H9 (cell line): ENCODE data around the gene AEBP2. TPM values are rescaled to one million over a fixed set of nuclear protein-coding genes. Genes with fewer than 3 reads are reported as not detected.

Experiments used
- DNase-seq: peaks from one replicate; pipeline ENCODE4 v3.0.0-alpha.2; 2017
- H2AFZ ChIP-seq: one replicate; pipeline ENCODE4 v1.6.1; 2013; ENCODE audit warnings: mild to moderate bottlenecking, low read length, control low read depth, moderate library complexity
- H2AK5ac ChIP-seq: 2 replicates; pipeline ENCODE4 v1.6.1; 2013; ENCODE audit warnings: low read length, control low read depth, mixed read lengths; ENCODE audit not compliant: insufficient read length
- H2BK120ac ChIP-seq: one replicate; pipeline ENCODE4 v1.6.1; 2013; ENCODE audit warnings: low read depth, mild to moderate bottlenecking, low read length, control low read depth, inconsistent platforms; ENCODE audit not compliant: poor library complexity, severe bottlenecking
- H2BK12ac ChIP-seq: 2 replicates; pipeline ENCODE4 v1.6.1; 2013; ENCODE audit warnings: low read length, control low read depth, mixed read lengths, low read depth; ENCODE audit not compliant: insufficient read length
- H2BK15ac ChIP-seq: 2 replicates; pipeline ENCODE4 v1.6.1; 2013; ENCODE audit warnings: low read depth, low read length, control low read depth
- H2BK20ac ChIP-seq: one replicate; pipeline ENCODE4 v1.6.1; 2013; ENCODE audit warnings: low read depth, mild to moderate bottlenecking, low read length, control low read depth, inconsistent platforms; ENCODE audit not compliant: poor library complexity, severe bottlenecking
- H2BK5ac ChIP-seq: 2 replicates; pipeline ENCODE4 v1.6.1; 2013; ENCODE audit warnings: low read length, control low read depth, mixed read lengths; ENCODE audit not compliant: insufficient read length
- H3K14ac ChIP-seq: 2 replicates; pipeline ENCODE4 v1.6.1; 2013; ENCODE audit warnings: low read length, control low read depth; ENCODE audit not compliant: insufficient read depth
- H3K18ac ChIP-seq: 2 replicates; pipeline ENCODE4 v1.6.1; 2013; ENCODE audit warnings: low read depth, mild to moderate bottlenecking, mixed read lengths, low read length, control low read depth; ENCODE audit not compliant: insufficient read length
- H3K23ac ChIP-seq: 2 replicates; pipeline ENCODE4 v1.6.1; 2013; ENCODE audit warnings: low read length, control low read depth, mixed read lengths, low read depth; ENCODE audit not compliant: insufficient read length
- H3K23me2 ChIP-seq: 2 replicates; pipeline ENCODE4 v1.6.1; 2013; ENCODE audit warnings: low read depth, mild to moderate bottlenecking, mixed read lengths, low read length, control low read depth; ENCODE audit not compliant: insufficient read length, poor library complexity, severe bottlenecking
- H3K27ac ChIP-seq: 2 replicates; pipeline ENCODE4 v1.5.1; 2013; ENCODE audit warnings: low read length, control low read depth, mixed read lengths, low read depth; ENCODE audit not compliant: insufficient read length
- H3K27me3 ChIP-seq: 2 replicates; pipeline ENCODE4 v1.6.1; 2013; ENCODE audit warnings: low read length, control low read depth, inconsistent platforms; ENCODE audit not compliant: insufficient read depth
- H3K4ac ChIP-seq: 2 replicates; pipeline ENCODE4 v1.6.1; 2013; ENCODE audit warnings: low read depth, mild to moderate bottlenecking, control low read depth, inconsistent platforms, low read length, moderate library complexity
- H3K4me1 ChIP-seq: 2 replicates; pipeline ENCODE4 v1.6.1; 2013; ENCODE audit warnings: low read length, control low read depth, inconsistent platforms; ENCODE audit not compliant: insufficient read depth
- H3K4me2 ChIP-seq: 2 replicates; pipeline ENCODE4 v1.6.1; 2013; ENCODE audit warnings: low read length, control low read depth, mixed read lengths; ENCODE audit not compliant: insufficient read length, insufficient read depth
- H3K56ac ChIP-seq: 2 replicates; pipeline ENCODE4 v1.6.1; 2013; ENCODE audit warnings: low read depth, mild to moderate bottlenecking, mixed read lengths, low read length, control low read depth; ENCODE audit not compliant: insufficient read length
- H3K79me1 ChIP-seq: 2 replicates; pipeline ENCODE4 v1.6.1; 2013; ENCODE audit warnings: low read depth, mild to moderate bottlenecking, moderate library complexity, low read length, control low read depth, inconsistent platforms; ENCODE audit not compliant: insufficient read depth, poor library complexity, severe bottlenecking
- H3K79me2 ChIP-seq: 2 replicates; pipeline ENCODE4 v1.6.1; 2013; ENCODE audit warnings: low read length, control low read depth, inconsistent platforms; ENCODE audit not compliant: insufficient read depth
- H3K9ac ChIP-seq: 2 replicates; pipeline ENCODE4 v1.6.1; 2013; ENCODE audit warnings: low read length, control low read depth, mixed read lengths; ENCODE audit not compliant: insufficient read length; ENCODE audit errors: extremely low read depth
- H3K9me3 ChIP-seq: one replicate; pipeline ENCODE4 v1.6.1; 2013; ENCODE audit warnings: low read depth, low read length, inconsistent platforms; ENCODE audit not compliant: control insufficient read depth
- H3T11ph ChIP-seq: one replicate; pipeline ENCODE4 v1.6.1; 2013; ENCODE audit warnings: mild to moderate bottlenecking, low read length, control low read depth, inconsistent platforms
- H4K20me1 ChIP-seq: one replicate; pipeline ENCODE4 v1.6.1; 2013; ENCODE audit not compliant: control insufficient read depth, insufficient read length, insufficient read depth
- H4K5ac ChIP-seq: 2 replicates; pipeline ENCODE4 v1.6.1; 2013; ENCODE audit warnings: low read depth, mild to moderate bottlenecking, mixed read lengths, low read length, control low read depth; ENCODE audit not compliant: insufficient read length
- H4K8ac ChIP-seq: replicated peaks from 2 replicates; pipeline ENCODE4 v1.6.1; 2013; ENCODE audit warnings: low read length, control low read depth, mixed read lengths, low read depth; ENCODE audit not compliant: insufficient read length
- H4K91ac ChIP-seq: 2 replicates; pipeline ENCODE4 v1.6.1; 2013; ENCODE audit warnings: low read depth, mild to moderate bottlenecking, moderate library complexity, mixed read lengths, low read length, control low read depth; ENCODE audit not compliant: insufficient read length
- H3K27ac Mint-ChIP-seq, 3 experiments: 2 replicates in 2 of 3; 3 replicates in 1 of 3; pipeline ENCODE4 v1.8.0; 2020 to 2021; ENCODE audit warnings: mixed read lengths in 3 of 3, mild to moderate bottlenecking in 1 of 3, moderate library complexity in 1 of 3
- H3K27me3 Mint-ChIP-seq: 2 replicates; pipeline ENCODE4 v1.8.0; 2021; ENCODE audit warnings: low read depth, mild to moderate bottlenecking, moderate library complexity, mixed read lengths
- H3K36me3 Mint-ChIP-seq, 3 experiments: 2 replicates in 2 of 3; 3 replicates in 1 of 3; pipeline ENCODE4 v1.8.0; 2020 to 2021; ENCODE audit warnings: low read depth in 3 of 3, mixed read lengths in 3 of 3; ENCODE audit not compliant: insufficient read depth in 1 of 3
- H3K4me1 Mint-ChIP-seq, 2 experiments: 2 replicates each; pipeline ENCODE4 v1.8.0; 2020; ENCODE audit warnings: mixed read lengths in 2 of 2
- H3K4me3 Mint-ChIP-seq, 2 experiments: 2 replicates in 1 of 2; 3 replicates in 1 of 2; pipeline ENCODE4 v1.8.0; 2020 to 2021; ENCODE audit warnings: mild to moderate bottlenecking in 2 of 2, mixed read lengths in 2 of 2, moderate library complexity in 1 of 2
- H3K9me3 Mint-ChIP-seq, 2 experiments: 2 replicates in 1 of 2; 3 replicates in 1 of 2; pipeline ENCODE4 v1.8.0; 2020; ENCODE audit warnings: mild to moderate bottlenecking in 2 of 2, mixed read lengths in 2 of 2, moderate library complexity in 1 of 2
- CTCF ChIP-seq: fragments of 200-600 bp; sonication (generic); conservative IDR thresholded peaks from 3 replicates; pipeline ENCODE4 v1.8.0; 2021; ENCODE audit warnings: antibody characterized with exemption, mild to moderate bottlenecking
- WGBS: extraction: QIAGEN DNeasy Blood & Tissue Kit; methylation state at CpG from one replicate; pipeline ENCODE4 v1.1.7; 2013; ENCODE audit warnings: missing lambda C conversion rate, low lambda C conversion rate, mixed read lengths; ENCODE audit not compliant: insufficient read length; ENCODE audit errors: extremely low coverage; 5-methylcytosine and 5-hydroxymethylcytosine counted together
- total RNA-seq: library from RNA; stranded (reverse); gene quantifications from 2 replicates; pipeline ENCODE4 v1.2.1, GENCODE V29; 2021

Gene AEBP2
- total RNA-seq, 1 experiment from 2014 or later, result 82.8 TPM

GRCh38 chr12:19542606-19543005 is 103.3 kb downstream of the AEBP2 start:
- Histone ChIP-seq H2BK12ac (no peak overlapping the region), H4K8ac (no peak overlapping the region), H3K23me2 (no peaks in the 10 kb centered on the region), H3K56ac (no peak overlapping the region), H4K5ac (no peak overlapping the region), H2BK5ac (no peak overlapping the region), H2BK20ac (no peak overlapping the region), H2AK5ac (no peak overlapping the region), H3K4ac (no peak overlapping the region), H4K20me1 (no peaks in the 10 kb centered on the region), H3K27me3 (no peaks in the 10 kb centered on the region), H3K18ac (no peak overlapping the region), H3K9me3 (no peaks in the 10 kb centered on the region), H2BK15ac (no peak overlapping the region), H3K9ac (no peak overlapping the region), H3K4me1 (no peaks in the 10 kb centered on the region), H3K79me1 (no peaks in the 10 kb centered on the region), H2BK120ac (no peak overlapping the region), H2AFZ (no peak overlapping the region), H3K23ac (no peak overlapping the region), H3T11ph (no peak overlapping the region), H3K4me2 (no peak overlapping the region), H3K27ac (no peak overlapping the region), H3K79me2 (no peaks in the 10 kb centered on the region), H3K14ac (no peak overlapping the region), H4K91ac (no peak overlapping the region)
- peaks cover 21 to 23% of the 10 kb centered on the region in 2 experiments for H3K4me1 Mint-ChIP-seq
- no CpG with 5 or more reads among the region's 4 CpGs for WGBS
- H3K27ac Mint-ChIP-seq, result no peak overlapping the region
- H3K36me3 Mint-ChIP-seq, result no peaks in the 10 kb centered on the region
- H3K4me3 Mint-ChIP-seq, result no peak overlapping the region; a peak in 1 of 5 replicates
- no peak for TF ChIP-seq CTCF
- H3K27me3 Mint-ChIP-seq, result no peaks in the 10 kb centered on the region
- no peak for DNase-seq
- no peaks in the 10 kb centered on the region for H3K9me3 Mint-ChIP-seq
